ENCODE measurements around the gene CDH23. TPM values are rescaled to one million over a fixed set of nuclear protein-coding genes. Genes with fewer than 3 reads are reported as not detected.

Gene CDH23
- total and polyA plus RNA-seq, 2 experiments from 2014 or later: 0.30 to 1.5 TPM

GRCh38 chr10:71677261-71677660, 280.5 kb downstream of the CDH23 start:
- Histone ChIP-seq H3K4me2 (no peak overlapping the region), H3K4me1 (ENCODE audit: insufficient read depth) (no peaks in the 10 kb centered on the region), H3K9me2 (replicated peaks; ENCODE audit: insufficient read depth) (no peaks in the 10 kb centered on the region), H4K20me1 (ENCODE audit: insufficient read depth, poor library complexity, severe bottlenecking) (no peaks in the 10 kb centered on the region), H3K27me3 (peaks cover 4% of the 10 kb centered on the region), H3K4me3 (no peak overlapping the region), H2AFZ (no peak overlapping the region), H3K27ac (no peak overlapping the region), H3K79me2 (no peaks in the 10 kb centered on the region), H3K9me3 (ENCODE audit: low read depth) (no peaks in the 10 kb centered on the region), H3K36me3 (replicated peaks; ENCODE audit: insufficient read depth, low read depth) (no peaks in the 10 kb centered on the region)
- no peak for DNase-seq (ENCODE audit: low spot score)
- WGBS (ENCODE audit: low lambda C conversion rate, missing lambda C conversion rate): 94% methylated on average over 16 of the region's 17 CpGs
- TF ChIP-seq EZH2 (IDR thresholded peaks at IDR 0.05; ENCODE audit: borderline replicate concordance) (no peak), EZH2phosphoT487 (IDR thresholded peaks at IDR 0.05; ENCODE audit: low read depth, severe bottlenecking, unreplicated experiment) (no peak)
- TF ChIP-seq, protein P1, sequence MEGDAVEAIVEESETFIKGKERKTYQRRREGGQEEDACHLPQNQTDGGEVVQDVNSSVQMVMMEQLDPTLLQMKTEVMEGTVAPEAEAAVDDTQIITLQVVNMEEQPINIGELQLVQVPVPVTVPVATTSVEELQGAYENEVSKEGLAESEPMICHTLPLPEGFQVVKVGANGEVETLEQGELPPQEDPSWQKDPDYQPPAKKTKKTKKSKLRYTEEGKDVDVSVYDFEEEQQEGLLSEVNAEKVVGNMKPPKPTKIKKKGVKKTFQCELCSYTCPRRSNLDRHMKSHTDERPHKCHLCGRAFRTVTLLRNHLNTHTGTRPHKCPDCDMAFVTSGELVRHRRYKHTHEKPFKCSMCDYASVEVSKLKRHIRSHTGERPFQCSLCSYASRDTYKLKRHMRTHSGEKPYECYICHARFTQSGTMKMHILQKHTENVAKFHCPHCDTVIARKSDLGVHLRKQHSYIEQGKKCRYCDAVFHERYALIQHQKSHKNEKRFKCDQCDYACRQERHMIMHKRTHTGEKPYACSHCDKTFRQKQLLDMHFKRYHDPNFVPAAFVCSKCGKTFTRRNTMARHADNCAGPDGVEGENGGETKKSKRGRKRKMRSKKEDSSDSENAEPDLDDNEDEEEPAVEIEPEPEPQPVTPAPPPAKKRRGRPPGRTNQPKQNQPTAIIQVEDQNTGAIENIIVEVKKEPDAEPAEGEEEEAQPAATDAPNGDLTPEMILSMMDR (IDR thresholded peaks at IDR 0.05; ENCODE audit: poor library complexity): no peak

GRCh38 chr10:71678057-71678805, 281.5 kb downstream of the CDH23 start:
- no peak overlapping the region for H3K4me2 ChIP-seq
- no peak for DNase-seq (ENCODE audit: low spot score)
- TF ChIP-seq EZH2phosphoT487 (IDR thresholded peaks at IDR 0.05; ENCODE audit: low read depth, severe bottlenecking, unreplicated experiment) (no peak), EZH2 (IDR thresholded peaks at IDR 0.05; ENCODE audit: borderline replicate concordance) (no peak)
- TF ChIP-seq, protein P1 (IDR thresholded peaks at IDR 0.05; ENCODE audit: poor library complexity): no peak
- no peaks in the 10 kb centered on the region for H4K20me1 ChIP-seq (ENCODE audit: insufficient read depth, poor library complexity, severe bottlenecking)
- peaks cover 4% of the 10 kb centered on the region for H3K27me3 ChIP-seq
- no peak overlapping the region for H3K27ac ChIP-seq
- no peak overlapping the region for H2AFZ ChIP-seq
- H3K79me2 ChIP-seq: no peaks in the 10 kb centered on the region
- no peak overlapping the region for H3K4me3 ChIP-seq
- H3K36me3 ChIP-seq (replicated peaks; ENCODE audit: insufficient read depth, low read depth): no peaks in the 10 kb centered on the region
- H3K9me3 ChIP-seq (ENCODE audit: low read depth): no peaks in the 10 kb centered on the region
- H3K4me1 ChIP-seq (ENCODE audit: insufficient read depth): no peaks in the 10 kb centered on the region
- WGBS (ENCODE audit: low lambda C conversion rate, missing lambda C conversion rate): 90% methylated on average over 10 of the region's 10 CpGs
- H3K9me2 ChIP-seq (replicated peaks; ENCODE audit: insufficient read depth): no peaks in the 10 kb centered on the region

DNA sequence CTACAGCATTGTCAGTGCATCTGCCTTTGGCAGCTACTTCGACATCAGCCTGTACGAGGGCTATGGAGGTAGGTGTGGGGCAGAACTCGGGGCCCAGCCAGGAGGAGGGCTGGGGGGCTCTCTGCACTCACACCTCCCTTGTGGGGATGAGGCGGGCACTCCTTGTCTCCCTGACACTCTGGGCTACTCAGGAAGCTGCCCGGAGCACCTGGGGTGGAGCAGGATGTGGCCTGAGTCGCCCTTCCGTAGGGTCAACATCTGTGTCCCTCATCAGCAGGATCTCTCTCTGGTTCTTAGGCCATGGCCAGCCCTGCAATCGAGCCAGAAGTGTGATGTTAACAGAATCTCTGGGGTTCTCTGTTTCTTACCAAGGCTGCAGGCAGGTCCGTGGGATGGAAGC, 282.7 kb downstream of the CDH23 start:
- WGBS (ENCODE audit: low lambda C conversion rate, missing lambda C conversion rate): 86% methylated on average over 8 of the region's 9 CpGs

More for the DNA sequence above, 282.7 kb downstream of the CDH23 start:
- H4K20me1 ChIP-seq (ENCODE audit: insufficient read depth, poor library complexity, severe bottlenecking): no peaks in the 10 kb centered on the region
- H3K4me1 ChIP-seq (ENCODE audit: insufficient read depth): no peaks in the 10 kb centered on the region
- no peaks in the 10 kb centered on the region for H3K79me2 ChIP-seq
- no peak overlapping the region for H3K4me2 ChIP-seq
- DNase-seq (ENCODE audit: low spot score): no peak
- no peak overlapping the region for H3K27ac ChIP-seq
- H3K4me3 ChIP-seq: no peak overlapping the region
- no peaks in the 10 kb centered on the region for H3K9me2 ChIP-seq (replicated peaks; ENCODE audit: insufficient read depth)
- TF ChIP-seq EZH2 (IDR thresholded peaks at IDR 0.05; ENCODE audit: borderline replicate concordance) (no peak), EZH2phosphoT487 (IDR thresholded peaks at IDR 0.05; ENCODE audit: low read depth, severe bottlenecking, unreplicated experiment) (no peak)
- TF ChIP-seq, protein P1 (IDR thresholded peaks at IDR 0.05; ENCODE audit: poor library complexity): no peak
- no peaks in the 10 kb centered on the region for H3K9me3 ChIP-seq (ENCODE audit: low read depth)
- H3K27me3 ChIP-seq: peaks cover 4% of the 10 kb centered on the region
- H2AFZ ChIP-seq: no peak overlapping the region
- no peaks in the 10 kb centered on the region for H3K36me3 ChIP-seq (replicated peaks; ENCODE audit: insufficient read depth, low read depth)
